ENCODE data around the gene TTLL7. TPM values are rescaled to one million over a fixed set of nuclear protein-coding genes. Genes with fewer than 3 reads are reported as not detected.

TTLL7 gene
- total and polyA plus RNA-seq, 9 of the 15 experiments (the other 6 are each of a cell fraction or from before 2014, with no cell fraction given): 0.63 to 2.6 (median 1.7) TPM

- TF ChIP-seq CCNT2 (IDR thresholded peaks at IDR 0.05; ENCODE audit: borderline replicate concordance, extremely low read depth, insufficient read length, low read depth, low read length) (no peak), KHSRP (IDR thresholded peaks at IDR 0.05) (no peak), DDX20 (tag; IDR thresholded peaks at IDR 0.05; ENCODE audit: low read depth) (no peak), CGGBP1 (CRISPR knock-in tag; IDR thresholded peaks at IDR 0.05) (no peak), GATA2 (CRISPR knock-in tag; IDR thresholded peaks at IDR 0.05) (no peak), ZFP36 (IDR thresholded peaks at IDR 0.05; ENCODE audit: low read depth, low read length, partially characterized antibody) (no peak), NR2C2 (CRISPR knock-in tag; IDR thresholded peaks at IDR 0.05) (no peak), NR2C2 (tag; IDR thresholded peaks at IDR 0.05) (no peak), KLF10 (CRISPR knock-in tag; IDR thresholded peaks at IDR 0.05) (no peak), ZNF75A (CRISPR knock-in tag; IDR thresholded peaks at IDR 0.05) (no peak), ZNF507 (tag; conservative IDR thresholded peaks at IDR 0.05) (no peak), SNIP1 (IDR thresholded peaks at IDR 0.05; ENCODE audit: low read depth) (no peak)
These were observed 142.6 kb downstream of the TTLL7 start (continued) for GRCh38 chr1:83856381-83856780.

- BruUV-seq (replicated peaks): no TSS peak
- no peaks in the 10 kb centered on the region for H3K9me3 ChIP-seq (replicated peaks; ENCODE audit: control insufficient read depth, insufficient read depth, low read depth, low read length)
- no peaks in the 10 kb centered on the region for H3K4me1 ChIP-seq (replicated peaks in 1 of 2; ENCODE audit: control insufficient read depth in 2 of 2, insufficient read depth in 2 of 2, low read length in 2 of 2)
- CTCF ChIA-PET (ENCODE audit: low intra/inter-chr PET ratio): no interaction called here
- no peaks in the 10 kb centered on the region for H4K20me1 ChIP-seq (replicated peaks; ENCODE audit: control insufficient read depth, insufficient read depth, low read length)
- H3K4me3 ChIP-seq: no peak overlapping the region
- in situ Hi-C loops (cut with MboI) (no loop called here), intact Hi-C loops (cut with micrococcal nuclease) (no loop called here)
- no peaks in the 10 kb centered on the region for H3K36me3 ChIP-seq (ENCODE audit: control insufficient read depth, insufficient read depth, low read length)
- H3K9me1 ChIP-seq (ENCODE audit: control insufficient read depth, insufficient read depth, low read length): no peaks in the 10 kb centered on the region
- POLR2A ChIA-PET: no interaction called here
- H2AFZ ChIP-seq (ENCODE audit: low read depth, low read length): no peak overlapping the region
- H3K27me3 ChIP-seq (ENCODE audit: control insufficient read depth in 2 of 2, insufficient read depth in 2 of 2, low read length in 2 of 2): no peaks in the 10 kb centered on the region
- FAIRE-seq: no peak
- no peaks in the 10 kb centered on the region for H3K79me2 ChIP-seq (ENCODE audit: control insufficient read depth, insufficient read depth, low read length)
- H3K27ac ChIP-seq (ENCODE audit: extremely low read depth, low read depth, low read length): no peak overlapping the region
- H3K9ac ChIP-seq (ENCODE audit: insufficient read depth in 1 of 2, low read depth in 2 of 2, low read length in 2 of 2): no peak overlapping the region
- no peak for ATAC-seq
- WGBS (ENCODE audit: insufficient coverage, low coverage, missing lambda C conversion rate): no CpG with 5 or more reads among the region's 1 CpG
- no peak overlapping the region for H3K4me2 ChIP-seq (ENCODE audit: insufficient read depth, low read length)
- no peak for DNase-seq (ENCODE audit: extremely low read depth in 1 of 4, low spot score in 3 of 4)
- no peak for TF ChIP-seq CBFA2T3 (IDR thresholded peaks at IDR 0.05)
- no peak for TF ChIP-seq ZFPM2 (CRISPR knock-in tag; IDR thresholded peaks at IDR 0.05)
- no peak for TF ChIP-seq E2F4 (CRISPR knock-in tag; IDR thresholded peaks at IDR 0.05; ENCODE audit: low read depth)
- TF ChIP-seq KDM4B (IDR thresholded peaks at IDR 0.05; ENCODE audit: borderline replicate concordance in 2 of 2, low read depth in 1 of 2): no peak
- no peak for TF ChIP-seq GTF2A2 (tag; IDR thresholded peaks at IDR 0.05)
- TF ChIP-seq BCL6 (CRISPR knock-in tag; IDR thresholded peaks at IDR 0.05): no peak
- no peak for TF ChIP-seq PREB (CRISPR knock-in tag; IDR thresholded peaks at IDR 0.05)
- no peak for TF ChIP-seq CEBPG (CRISPR knock-in tag; IDR thresholded peaks at IDR 0.05)
- TF ChIP-seq CEBPG (tag; conservative IDR thresholded peaks at IDR 0.05 in 1 of 2, IDR thresholded peaks at IDR 0.05 in 1 of 2): 0 out of 4 replicates have a peak, but pooled peaks of 1 of the 2 experiments have one; percentile 16
These were observed 144.5 kb downstream of the TTLL7 start for GRCh38 chr1:83854456-83854855.
